HCT116 (cell line): Measurements from ENCODE around the gene PIP4K2A. TPM values are rescaled to one million over a fixed set of nuclear protein-coding genes. Genes with fewer than 3 reads are reported as not detected.

Source experiments
- ATAC-seq: fragments of 200-7000 bp; cut with Tn5 transposase; 2 replicates; pipeline ENCODE4 v1.9.1; 2020; ENCODE audit warnings: mild to moderate bottlenecking, moderate library complexity
- BruUV-seq: library from RNA; stranded (reverse); fragments of 400-500 nt; replicated peaks from 2 replicates; lab custom pipeline; 2021; lab: Mats Ljungman, UMichigan
- CTCF ChIA-PET: fragments of 300-600 bp; sonication (Branson Sonifier 250); formaldehyde crosslinking; loops from one replicate; lab custom pipeline; 2021; ENCODE audit warnings: antibody characterized with exemption; lab: Charles Lee
- POLR2A ChIA-PET: fragments of 300-600, 350-600 bp; sonication (Branson Sonifier 250); formaldehyde crosslinking; loops from one replicate; lab custom pipeline; 2021; ENCODE audit warnings: antibody characterized with exemption; lab: Charles Lee
- RAD21 ChIA-PET, 2 experiments: fragments of 300-600 bp; sonication (Branson Sonifier 250); formaldehyde crosslinking; loops; one replicate each; lab custom pipeline; 2023; ENCODE audit warnings: low total read pairs in 2 of 2; ENCODE audit not compliant: uncharacterized antibody in 2 of 2, unreplicated experiment in 2 of 2, low non-redundant PET in 1 of 2; lab: Charles Lee
- DNase-seq: peaks from one replicate; pipeline ENCODE4 v3.0.0-alpha.2; 2010; ENCODE audit warnings: low read depth, low spot score
- H2AFZ ChIP-seq: fragments of 200-600 bp; shearing (Covaris generic), sonication (generic); 2 replicates; pipeline ENCODE4 v1.6.1; 2017; ENCODE audit warnings: low read depth, mixed run types, mixed read lengths, antibody characterized with exemption, low read length; ENCODE audit not compliant: poor library complexity, severe bottlenecking
- H3K27ac ChIP-seq: 2 replicates; pipeline ENCODE4 v1.5.1; 2012; ENCODE audit warnings: low read depth, low read length
- H3K27me3 ChIP-seq: fragments of 200-600 bp; sonication (generic); 2 replicates; pipeline ENCODE4 v1.6.1; 2016; ENCODE audit warnings: mixed run types, low read length, mixed read lengths; ENCODE audit not compliant: insufficient read depth
- H3K36me3 ChIP-seq, 2 experiments: fragments of 200-500 bp in 1 of 2; fragments of 200-600 bp in 1 of 2; sonication (Bioruptor generic) in 1 of 2; sonication (generic) in 1 of 2; 2 replicates each; pipeline versions ENCODE4 v1.5.1 to v1.6.1; 2014 to 2016; ENCODE audit warnings: low read length in 2 of 2, inconsistent platforms in 1 of 2, mixed read lengths in 1 of 2, mixed run types in 1 of 2; ENCODE audit not compliant: insufficient read depth in 2 of 2, control insufficient read depth in 1 of 2
- H3K4me1 ChIP-seq, 2 experiments: fragments of 200-600 bp in 1 of 2; sonication (generic) in 1 of 2; 2 replicates each; pipeline versions ENCODE4 v1.5.1 to v1.6.1; 2012 to 2017; ENCODE audit warnings: low read length in 2 of 2, inconsistent platforms in 1 of 2, mild to moderate bottlenecking in 1 of 2, mixed read lengths in 1 of 2, mixed run types in 1 of 2, moderate library complexity in 1 of 2; ENCODE audit not compliant: insufficient read depth in 2 of 2, control insufficient read depth in 1 of 2
- H3K4me2 ChIP-seq: fragments of 200-600 bp; sonication (generic); 2 replicates; pipeline ENCODE4 v1.6.1; 2017; ENCODE audit warnings: mixed run types, low read length, mixed read lengths
- H3K4me3 ChIP-seq, 2 experiments: fragments of 200-600 bp in 1 of 2; sonication (generic) in 1 of 2; replicated peaks in 1 of 2; 2 replicates each; pipeline ENCODE4 v1.5.1; 2011 to 2016; ENCODE audit warnings: low read length in 2 of 2, control low read depth in 1 of 2, low read depth in 1 of 2, mild to moderate bottlenecking in 1 of 2, mixed read lengths in 1 of 2, mixed run types in 1 of 2
- H3K79me2 ChIP-seq: fragments of 200-600 bp; sonication (generic); 2 replicates; pipeline ENCODE4 v1.6.1; 2017; ENCODE audit warnings: mild to moderate bottlenecking, mixed run types, low read length, moderate library complexity, mixed read lengths; ENCODE audit not compliant: insufficient read depth
- H3K9ac ChIP-seq: fragments of 200-600 bp; sonication (generic); 2 replicates; pipeline ENCODE4 v1.6.1; 2016; ENCODE audit warnings: low read length, mixed read lengths
- H3K9me2 ChIP-seq: fragments of 200-600 bp; sonication (generic), shearing (Covaris generic); 2 replicates; pipeline ENCODE4 v1.6.1; 2017; ENCODE audit warnings: mixed run types, mild to moderate bottlenecking, moderate library complexity; ENCODE audit not compliant: insufficient read depth
- H3K9me3 ChIP-seq, 2 experiments: fragments of 200-500 bp in 1 of 2; fragments of 200-600 bp in 1 of 2; sonication (Bioruptor generic) in 1 of 2; sonication (generic) in 1 of 2; 2 replicates each; pipeline ENCODE4 v1.6.1; 2014 to 2017; ENCODE audit warnings: low read length in 2 of 2, mixed read lengths in 2 of 2, inconsistent platforms in 1 of 2, low read depth in 1 of 2, mild to moderate bottlenecking in 1 of 2, mixed run types in 1 of 2, moderate library complexity in 1 of 2; ENCODE audit not compliant: control insufficient read depth in 1 of 2, insufficient read depth in 1 of 2
- H4K20me1 ChIP-seq: fragments of 200-600 bp; sonication (generic), shearing (Covaris generic); 2 replicates; pipeline ENCODE4 v1.6.1; 2017; ENCODE audit warnings: mixed run types, mild to moderate bottlenecking, moderate library complexity; ENCODE audit not compliant: insufficient read depth
- CEBPB ChIP-seq: IDR thresholded peaks from 2 replicates; pipeline ENCODE4 v1.6.1; 2012; ENCODE audit warnings: low read depth
- EGR1 ChIP-seq: IDR thresholded peaks from 2 replicates; pipeline ENCODE4 v1.6.1; 2012; ENCODE audit warnings: low read depth
- ELF1 ChIP-seq: IDR thresholded peaks from 2 replicates; pipeline ENCODE4 v1.6.1; 2012; ENCODE audit warnings: low read depth, borderline replicate concordance
- EZH2 ChIP-seq: fragments of 200-600 bp; sonication (generic); IDR thresholded peaks from 2 replicates; pipeline ENCODE4 v1.6.1; 2017; ENCODE audit warnings: antibody characterized with exemption, mixed run types
- POLR2A ChIP-seq: IDR thresholded peaks from 2 replicates; pipeline ENCODE4 v1.7.0; 2011; ENCODE audit warnings: borderline replicate concordance; ENCODE audit not compliant: insufficient read depth, insufficient read length; ENCODE audit errors: extremely low read depth
- RAD21 ChIP-seq: IDR thresholded peaks from 2 replicates; pipeline ENCODE4 v1.6.1; 2012; ENCODE audit warnings: low read depth, mild to moderate bottlenecking
- TCF7L2 ChIP-seq: IDR thresholded peaks from 2 replicates; pipeline ENCODE4 v1.7.0; 2011; ENCODE audit warnings: borderline replicate concordance, inconsistent platforms; ENCODE audit not compliant: insufficient read depth, insufficient read length; ENCODE audit errors: extremely low read depth
- YY1 ChIP-seq: IDR thresholded peaks from 2 replicates; pipeline ENCODE4 v1.6.1; 2011; ENCODE audit warnings: low read length, low read depth, moderate library complexity, mild to moderate bottlenecking; ENCODE audit not compliant: insufficient replicate concordance; ENCODE audit errors: extremely low read depth
- ZBTB33 ChIP-seq: IDR thresholded peaks from 2 replicates; pipeline ENCODE4 v1.6.1; 2011; ENCODE audit warnings: mild to moderate bottlenecking, low read length, moderate library complexity; ENCODE audit not compliant: insufficient replicate concordance; ENCODE audit errors: extremely low read depth
- ZFX ChIP-seq: fragments of 450-650 bp; IDR thresholded peaks from 2 replicates; pipeline ENCODE4 v1.6.1; 2017
- ZNF274 ChIP-seq: fragments of 200-500 bp; sonication (Bioruptor generic); IDR thresholded peaks from 2 replicates; pipeline ENCODE4 v1.6.1; 2014; ENCODE audit warnings: mild to moderate bottlenecking, low read depth, low read length, inconsistent platforms
- intact Hi-C: fragments of 100-400 bp; cut with micrococcal nuclease; formaldehyde crosslinking; loops from 2 replicates; pipeline ENCODE4 v1.10.0; 2022
- total RNA-seq: library from RNA; stranded (reverse); gene quantifications from one replicate; pipeline ENCODE4 v1.2.1, GENCODE V29; 2021; ENCODE audit not compliant: unreplicated experiment

PIP4K2A gene
- total RNA-seq, 1 experiment from 2014 or later, result 41.9 TPM

- TF ChIP-seq ZBTB33 (no peak), ZNF274 (no peak)
Observed at GRCh38 chr10:22588462-22588861, 125.9 kb downstream of the PIP4K2A start (continued).

GRCh38 chr10:22583683-22584082 is 130.7 kb downstream of the PIP4K2A start:
- intact Hi-C loops, result loop anchor here (10.0 kb wide), 1 partner anchor 589 kb away; no protein-coding TSS in a partner anchor
- ChIA-PET POLR2A (no interaction called here), CTCF (no interaction called here), RAD21 (no interaction called here)
- no peaks in the 10 kb centered on the region for H3K27me3 ChIP-seq
- no peak overlapping the region for H3K4me2 ChIP-seq
- H3K9ac ChIP-seq, result no peak overlapping the region
- H2AFZ ChIP-seq, result no peak overlapping the region
- no peak overlapping the region for H3K27ac ChIP-seq
- peaks cover 16% of the 10 kb centered on the region for H3K79me2 ChIP-seq
- no peak for TF ChIP-seq POLR2A
- no peak for TF ChIP-seq RAD21
- no peak for TF ChIP-seq ELF1
- no peak for TF ChIP-seq ZFX
- no peak for TF ChIP-seq EGR1
- TF ChIP-seq EZH2, result no peak
- no peak for TF ChIP-seq TCF7L2
- no peak for TF ChIP-seq ZBTB33
- no peak for TF ChIP-seq CEBPB
- no peak for TF ChIP-seq YY1
- no peaks in the 10 kb centered on the region for H3K9me2 ChIP-seq
- H3K36me3 ChIP-seq, result peaks cover 0 to 17% of the 10 kb centered on the region in 2 experiments; a peak in 2 of 4 replicates
- H3K9me3 ChIP-seq, result no peaks in the 10 kb centered on the region
- no peak overlapping the region for H3K4me3 ChIP-seq
- no peaks in the 10 kb centered on the region for H3K4me1 ChIP-seq
- BruUV-seq, result no TSS peak
- DNase-seq, result no peak
- peak; percentile 57 for ATAC-seq
- H4K20me1 ChIP-seq, result no peaks in the 10 kb centered on the region
